Nephron progenitor cell (in vitro differentiated cells): ENCODE measurements around the gene MAF.

Experiments used
- DNase-seq: peaks from one replicate; pipeline ENCODE4 v3.0.0; 2021
- H3K27ac Mint-ChIP-seq: 2 replicates; pipeline ENCODE4 v1.8.0; 2021; ENCODE audit warnings: mild to moderate bottlenecking, moderate library complexity, mixed read lengths
- H3K27me3 Mint-ChIP-seq: 2 replicates; pipeline ENCODE4 v1.8.0; 2021; ENCODE audit warnings: mild to moderate bottlenecking, low read depth, mixed read lengths; ENCODE audit not compliant: poor library complexity
- H3K36me3 Mint-ChIP-seq: 2 replicates; pipeline ENCODE4 v1.8.0; 2021; ENCODE audit warnings: low read depth, mixed read lengths
- H3K4me1 Mint-ChIP-seq: 2 replicates; pipeline ENCODE4 v1.8.0; 2021; ENCODE audit warnings: mixed read lengths
- H3K4me3 Mint-ChIP-seq: 2 replicates; pipeline ENCODE4 v1.8.0; 2021; ENCODE audit warnings: mild to moderate bottlenecking, moderate library complexity, mixed read lengths
- H3K9me3 Mint-ChIP-seq: 2 replicates; pipeline ENCODE4 v1.8.0; 2021; ENCODE audit warnings: mild to moderate bottlenecking, moderate library complexity, mixed read lengths
- TF ChIP-seq, protein P1 (sequence below): fragments of 200-600 bp; sonication (generic); IDR thresholded peaks from 2 replicates; pipeline ENCODE4 v1.5.0; 2021; ENCODE audit warnings: antibody characterized with exemption

Gene MAF

DNA sequence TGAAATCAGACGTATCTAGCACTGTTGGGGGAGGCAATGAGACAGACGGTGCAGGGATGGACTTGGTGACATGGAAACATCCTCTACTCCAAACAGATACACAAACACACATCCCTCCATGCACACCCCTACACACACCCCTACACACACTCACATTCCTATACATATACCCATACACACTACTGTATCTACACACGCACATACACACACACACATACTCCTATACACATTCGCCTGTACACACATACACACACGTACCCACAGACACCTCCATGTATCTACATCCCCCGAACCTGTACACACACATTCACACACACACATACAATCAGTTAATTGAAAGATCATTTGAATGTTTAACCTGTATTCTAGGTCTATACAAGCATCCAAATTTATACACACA lies 53.5 kb downstream of the MAF start:
- Mint-ChIP-seq H3K9me3 (no peaks in the 10 kb centered on the region), H3K27me3 (peaks cover 6% of the 10 kb centered on the region), H3K36me3 (peaks cover 6% of the 10 kb centered on the region), H3K4me1 (no peaks in the 10 kb centered on the region), H3K4me3 (no peak overlapping the region), H3K27ac (no peak overlapping the region)
- TF ChIP-seq, protein P1, sequence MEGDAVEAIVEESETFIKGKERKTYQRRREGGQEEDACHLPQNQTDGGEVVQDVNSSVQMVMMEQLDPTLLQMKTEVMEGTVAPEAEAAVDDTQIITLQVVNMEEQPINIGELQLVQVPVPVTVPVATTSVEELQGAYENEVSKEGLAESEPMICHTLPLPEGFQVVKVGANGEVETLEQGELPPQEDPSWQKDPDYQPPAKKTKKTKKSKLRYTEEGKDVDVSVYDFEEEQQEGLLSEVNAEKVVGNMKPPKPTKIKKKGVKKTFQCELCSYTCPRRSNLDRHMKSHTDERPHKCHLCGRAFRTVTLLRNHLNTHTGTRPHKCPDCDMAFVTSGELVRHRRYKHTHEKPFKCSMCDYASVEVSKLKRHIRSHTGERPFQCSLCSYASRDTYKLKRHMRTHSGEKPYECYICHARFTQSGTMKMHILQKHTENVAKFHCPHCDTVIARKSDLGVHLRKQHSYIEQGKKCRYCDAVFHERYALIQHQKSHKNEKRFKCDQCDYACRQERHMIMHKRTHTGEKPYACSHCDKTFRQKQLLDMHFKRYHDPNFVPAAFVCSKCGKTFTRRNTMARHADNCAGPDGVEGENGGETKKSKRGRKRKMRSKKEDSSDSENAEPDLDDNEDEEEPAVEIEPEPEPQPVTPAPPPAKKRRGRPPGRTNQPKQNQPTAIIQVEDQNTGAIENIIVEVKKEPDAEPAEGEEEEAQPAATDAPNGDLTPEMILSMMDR, result no peak
- no peak for DNase-seq
